GM23338 (cell line): ENCODE results near the gene CNOT4.

ENCODE experiments used
- EZH2 ChIP-seq: fragments of 200-600 bp; sonication (generic); IDR thresholded peaks from one replicate; pipeline ENCODE4 v1.8.0; 2017; ENCODE audit warnings: antibody characterized with exemption, mild to moderate bottlenecking, low read depth; ENCODE audit not compliant: unreplicated experiment
- TF ChIP-seq, protein P1 (sequence below), 2 experiments: fragments of 200-600 bp in 1 of 2; sonication (generic) in 1 of 2; conservative IDR thresholded peaks; 2 replicates each; pipeline versions ENCODE4 v1.5.1 to v1.6.1; 2016 to 2017; ENCODE audit warnings: antibody characterized with exemption in 2 of 2, low read depth in 2 of 2, mild to moderate bottlenecking in 2 of 2, moderate library complexity in 1 of 2
- TF ChIP-seq, protein P2 (sequence below): IDR thresholded peaks from one replicate; pipeline ENCODE4 v1.6.1; 2018; ENCODE audit warnings: antibody characterized with exemption; ENCODE audit not compliant: unreplicated experiment

DNA sequence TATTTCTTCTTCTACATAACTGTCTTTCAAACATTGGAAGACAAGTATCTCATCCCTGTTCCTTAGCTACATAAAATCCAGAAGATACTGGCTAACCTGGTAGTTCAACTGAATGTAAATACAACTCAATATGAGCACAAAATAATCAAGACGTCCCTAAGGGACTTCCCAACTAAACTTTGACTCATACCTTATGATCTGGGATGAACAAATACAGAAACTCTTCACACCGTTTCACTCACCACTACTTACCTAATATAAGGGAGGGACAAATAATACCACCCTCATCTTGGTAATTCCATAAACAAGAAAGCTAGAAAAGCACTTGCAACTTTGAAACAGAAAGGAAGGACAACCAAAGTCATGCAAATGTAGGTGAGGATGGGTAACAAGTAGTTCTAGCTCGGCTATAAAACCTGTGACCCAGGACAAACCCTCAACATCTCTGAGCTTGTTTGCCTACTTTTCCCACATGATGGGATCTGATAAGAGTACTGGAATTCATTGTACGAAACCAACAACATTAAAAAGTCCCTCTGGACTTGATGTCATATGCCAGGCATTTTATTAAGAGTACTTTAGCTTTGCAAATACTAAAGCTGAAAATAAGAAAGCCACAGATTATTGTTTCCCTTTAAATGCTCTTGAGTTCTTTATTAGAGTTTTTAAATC, 154.4 kb downstream of the CNOT4 start:
- TF ChIP-seq, protein P1, sequence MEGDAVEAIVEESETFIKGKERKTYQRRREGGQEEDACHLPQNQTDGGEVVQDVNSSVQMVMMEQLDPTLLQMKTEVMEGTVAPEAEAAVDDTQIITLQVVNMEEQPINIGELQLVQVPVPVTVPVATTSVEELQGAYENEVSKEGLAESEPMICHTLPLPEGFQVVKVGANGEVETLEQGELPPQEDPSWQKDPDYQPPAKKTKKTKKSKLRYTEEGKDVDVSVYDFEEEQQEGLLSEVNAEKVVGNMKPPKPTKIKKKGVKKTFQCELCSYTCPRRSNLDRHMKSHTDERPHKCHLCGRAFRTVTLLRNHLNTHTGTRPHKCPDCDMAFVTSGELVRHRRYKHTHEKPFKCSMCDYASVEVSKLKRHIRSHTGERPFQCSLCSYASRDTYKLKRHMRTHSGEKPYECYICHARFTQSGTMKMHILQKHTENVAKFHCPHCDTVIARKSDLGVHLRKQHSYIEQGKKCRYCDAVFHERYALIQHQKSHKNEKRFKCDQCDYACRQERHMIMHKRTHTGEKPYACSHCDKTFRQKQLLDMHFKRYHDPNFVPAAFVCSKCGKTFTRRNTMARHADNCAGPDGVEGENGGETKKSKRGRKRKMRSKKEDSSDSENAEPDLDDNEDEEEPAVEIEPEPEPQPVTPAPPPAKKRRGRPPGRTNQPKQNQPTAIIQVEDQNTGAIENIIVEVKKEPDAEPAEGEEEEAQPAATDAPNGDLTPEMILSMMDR (conservative IDR thresholded peaks at IDR 0.05; ENCODE audit: low read depth in 2 of 2) = no peak
- TF ChIP-seq EZH2 = no peak
- TF ChIP-seq, protein P2, sequence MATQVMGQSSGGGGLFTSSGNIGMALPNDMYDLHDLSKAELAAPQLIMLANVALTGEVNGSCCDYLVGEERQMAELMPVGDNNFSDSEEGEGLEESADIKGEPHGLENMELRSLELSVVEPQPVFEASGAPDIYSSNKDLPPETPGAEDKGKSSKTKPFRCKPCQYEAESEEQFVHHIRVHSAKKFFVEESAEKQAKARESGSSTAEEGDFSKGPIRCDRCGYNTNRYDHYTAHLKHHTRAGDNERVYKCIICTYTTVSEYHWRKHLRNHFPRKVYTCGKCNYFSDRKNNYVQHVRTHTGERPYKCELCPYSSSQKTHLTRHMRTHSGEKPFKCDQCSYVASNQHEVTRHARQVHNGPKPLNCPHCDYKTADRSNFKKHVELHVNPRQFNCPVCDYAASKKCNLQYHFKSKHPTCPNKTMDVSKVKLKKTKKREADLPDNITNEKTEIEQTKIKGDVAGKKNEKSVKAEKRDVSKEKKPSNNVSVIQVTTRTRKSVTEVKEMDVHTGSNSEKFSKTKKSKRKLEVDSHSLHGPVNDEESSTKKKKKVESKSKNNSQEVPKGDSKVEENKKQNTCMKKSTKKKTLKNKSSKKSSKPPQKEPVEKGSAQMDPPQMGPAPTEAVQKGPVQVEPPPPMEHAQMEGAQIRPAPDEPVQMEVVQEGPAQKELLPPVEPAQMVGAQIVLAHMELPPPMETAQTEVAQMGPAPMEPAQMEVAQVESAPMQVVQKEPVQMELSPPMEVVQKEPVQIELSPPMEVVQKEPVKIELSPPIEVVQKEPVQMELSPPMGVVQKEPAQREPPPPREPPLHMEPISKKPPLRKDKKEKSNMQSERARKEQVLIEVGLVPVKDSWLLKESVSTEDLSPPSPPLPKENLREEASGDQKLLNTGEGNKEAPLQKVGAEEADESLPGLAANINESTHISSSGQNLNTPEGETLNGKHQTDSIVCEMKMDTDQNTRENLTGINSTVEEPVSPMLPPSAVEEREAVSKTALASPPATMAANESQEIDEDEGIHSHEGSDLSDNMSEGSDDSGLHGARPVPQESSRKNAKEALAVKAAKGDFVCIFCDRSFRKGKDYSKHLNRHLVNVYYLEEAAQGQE = no peak
